CD14-positive monocyte (primary cell): ENCODE results near the gene EGFR. TPM values are rescaled to one million over a fixed set of nuclear protein-coding genes. Genes with fewer than 3 reads are reported as not detected.

Source experiments
- DNase-seq, 3 donors: peaks; one replicate each; pipeline ENCODE4 v3.0.0-alpha.2; 2011 to 2022
- H2AFZ ChIP-seq: 2 replicates; pipeline ENCODE4 v1.6.0; 2012; ENCODE audit warnings: mild to moderate bottlenecking, low read depth, low read length, inconsistent platforms; ENCODE audit not compliant: insufficient read depth, poor library complexity, severe bottlenecking
- H3K27ac ChIP-seq, 2 donors: 1 replicate in 1 of 2; 2 replicates in 1 of 2; pipeline ENCODE4 v1.5.1; 2012 to 2013; ENCODE audit warnings: low read length in 2 of 2, control low read depth in 1 of 2, inconsistent platforms in 1 of 2, low read depth in 1 of 2, mild to moderate bottlenecking in 1 of 2
- H3K27me3 ChIP-seq, 2 donors: one replicate each; pipeline versions ENCODE4 v1.6.0 to v1.6.1; 2011 to 2013; ENCODE audit warnings: low read length in 2 of 2; ENCODE audit not compliant: control insufficient read depth in 2 of 2, insufficient read depth in 2 of 2
- H3K36me3 ChIP-seq, 2 donors: replicated peaks in 1 of 2; 1 replicate in 1 of 2; 2 replicates in 1 of 2; pipeline versions ENCODE4 v1.5.1 to v1.6.1; 2012 to 2013; ENCODE audit warnings: low read length in 2 of 2, control low read depth in 1 of 2, inconsistent platforms in 1 of 2, mild to moderate bottlenecking in 1 of 2; ENCODE audit not compliant: insufficient read depth in 2 of 2, control insufficient read depth in 1 of 2
- H3K4me1 ChIP-seq, 2 donors: 1 replicate in 1 of 2; 2 replicates in 1 of 2; pipeline versions ENCODE4 v1.5.1 to v1.6.1; 2012 to 2013; ENCODE audit warnings: low read length in 2 of 2, control low read depth in 1 of 2, inconsistent platforms in 1 of 2, mild to moderate bottlenecking in 1 of 2, moderate library complexity in 1 of 2; ENCODE audit not compliant: insufficient read depth in 2 of 2, control insufficient read depth in 1 of 2
- H3K4me2 ChIP-seq: replicated peaks from 2 replicates; pipeline ENCODE3; 2012; ENCODE audit warnings: low read length, moderate library complexity, mild to moderate bottlenecking; ENCODE audit not compliant: poor library complexity, severe bottlenecking; ENCODE audit errors: extremely low read depth
- H3K4me3 ChIP-seq, 3 experiments: fragments of 200-600 bp in 1 of 3; sonication (generic) in 1 of 3; replicated peaks in 1 of 3; 1 replicate in 2 of 3; 2 replicates in 1 of 3; pipeline ENCODE4 v1.5.1; 2011 to 2013; ENCODE audit warnings: low read length in 3 of 3, mild to moderate bottlenecking in 3 of 3, control low read depth in 2 of 3, low read depth in 2 of 3, inconsistent platforms in 1 of 3, moderate library complexity in 1 of 3
- H3K79me2 ChIP-seq: 2 replicates; pipeline ENCODE4 v1.6.0; 2012; ENCODE audit warnings: mild to moderate bottlenecking, control low read depth, inconsistent platforms, low read length, moderate library complexity; ENCODE audit not compliant: insufficient read depth
- H3K9ac ChIP-seq: 2 replicates; pipeline ENCODE4 v1.6.0; 2017; ENCODE audit warnings: low read length, mild to moderate bottlenecking; ENCODE audit not compliant: insufficient read depth, poor library complexity, severe bottlenecking
- H3K9me3 ChIP-seq, 2 donors: replicated peaks in 1 of 2; 1 replicate in 1 of 2; 2 replicates in 1 of 2; pipeline versions ENCODE4 v1.5.1 to v1.6.1; 2012 to 2013; ENCODE audit warnings: low read length in 2 of 2, control low read depth in 1 of 2; ENCODE audit not compliant: control insufficient read depth in 1 of 2, insufficient read depth in 1 of 2
- H4K20me1 ChIP-seq: 2 replicates; pipeline ENCODE4 v1.6.0; 2012; ENCODE audit warnings: mild to moderate bottlenecking, low read length, control low read depth, moderate library complexity; ENCODE audit not compliant: insufficient read depth
- H3K27ac Mint-ChIP-seq, 7 donors: one replicate each; pipeline ENCODE4 v1.8.0; 2020; ENCODE audit warnings: mild to moderate bottlenecking in 7 of 7, mixed read lengths in 7 of 7, moderate library complexity in 6 of 7, inconsistent platforms in 2 of 7
- H3K27me3 Mint-ChIP-seq, 3 donors: one replicate each; pipeline ENCODE4 v1.8.0; 2021 to 2022; ENCODE audit warnings: low read depth in 3 of 3, mild to moderate bottlenecking in 3 of 3, mixed read lengths in 3 of 3, moderate library complexity in 3 of 3, inconsistent platforms in 1 of 3
- H3K36me3 Mint-ChIP-seq, 2 donors: one replicate each; pipeline ENCODE4 v1.8.0; 2020; ENCODE audit warnings: mixed read lengths in 2 of 2, inconsistent platforms in 1 of 2, mild to moderate bottlenecking in 1 of 2
- H3K4me1 Mint-ChIP-seq: one replicate; pipeline ENCODE4 v1.8.0; 2020; ENCODE audit warnings: mild to moderate bottlenecking, mixed read lengths
- H3K4me3 Mint-ChIP-seq, 2 donors: one replicate each; pipeline ENCODE4 v1.8.0; 2020; ENCODE audit warnings: mild to moderate bottlenecking in 2 of 2, mixed read lengths in 2 of 2, moderate library complexity in 1 of 2
- H3K9me3 Mint-ChIP-seq, 7 donors: one replicate each; pipeline ENCODE4 v1.8.0; 2020 to 2022; ENCODE audit warnings: mixed read lengths in 7 of 7, mild to moderate bottlenecking in 6 of 7, moderate library complexity in 6 of 7, inconsistent platforms in 2 of 7
- CTCF ChIP-seq: fragments of 200-600 bp; IDR thresholded peaks from one replicate; pipeline ENCODE4 v1.8.0; 2022; ENCODE audit warnings: antibody characterized with exemption, mild to moderate bottlenecking
- WGBS: methylation state at CpG from one replicate; pipeline ENCODE4 v1.1.5; 2013; ENCODE audit warnings: missing lambda C conversion rate; ENCODE audit not compliant: insufficient coverage; 5-methylcytosine and 5-hydroxymethylcytosine counted together
- intact Hi-C, 2 donors: fragments of 100-400 bp; cut with micrococcal nuclease; formaldehyde crosslinking; loops; one replicate each; pipeline versions ENCODE4 v1.15.0 to v1.15.1; 2023
- polyA plus RNA-seq, 3 donors: library from polyadenylated mRNA; depleted of rRNA in 1 of 3; unstranded in 2 of 3; stranded (reverse) in 1 of 3; fragments of 300-500 nt in 2 of 3; fragments of >200 nt in 1 of 3; fragmentation: Illumina TruSeq in 2 of 3; gene quantifications; 1 replicate in 2 of 3; 2 replicates in 1 of 3; pipeline ENCODE4 v1.2.3, GENCODE V29; 2012 to 2021

Gene EGFR
- polyA plus RNA-seq, 3 donors = not detected

- Mint-ChIP-seq H3K4me3 (no peak overlapping the region), H3K27ac (no peak overlapping the region), H3K36me3 (no peaks in the 10 kb centered on the region), H3K27me3 (peaks cover 0 to 4% (median 4%) of the 10 kb centered on the region in 3 donors), H3K4me1 (no peaks in the 10 kb centered on the region), H3K9me3 (peaks cover 0 to 6% (median 2%) of the 10 kb centered on the region in 7 donors)
- Histone ChIP-seq H3K36me3 (no peaks in the 10 kb centered on the region), H3K4me1 (no peaks in the 10 kb centered on the region), H2AFZ (no peak overlapping the region), H3K9me3 (no peaks in the 10 kb centered on the region), H3K4me3 (no peak overlapping the region), H3K4me2 (no peak overlapping the region), H3K27ac (no peak overlapping the region), H3K9ac (no peak overlapping the region), H3K27me3 (no peaks in the 10 kb centered on the region), H3K79me2 (no peaks in the 10 kb centered on the region), H4K20me1 (no peaks in the 10 kb centered on the region)
- 86% methylated on average over 4 of the region's 5 CpGs for WGBS
- DNase-seq = no peak
- TF ChIP-seq CTCF = no peak
- intact Hi-C loops = no loop called here
Observed at GRCh38 chr7:55063633-55064032, 44.8 kb downstream of the EGFR start.

- H3K9ac ChIP-seq = no peak overlapping the region
- H4K20me1 ChIP-seq = no peaks in the 10 kb centered on the region
- H3K9me3 ChIP-seq = no peaks in the 10 kb centered on the region
- H2AFZ ChIP-seq = no peak overlapping the region
- WGBS = no CpG with 5 or more reads among the region's 4 CpGs
- no peak overlapping the region for H3K27ac Mint-ChIP-seq
- H3K27me3 Mint-ChIP-seq = peaks cover 0 to 5% (median 4%) of the 10 kb centered on the region in 3 donors
- H3K4me1 Mint-ChIP-seq = no peaks in the 10 kb centered on the region
- H3K4me3 Mint-ChIP-seq = no peak overlapping the region
- no peaks in the 10 kb centered on the region for H3K36me3 ChIP-seq
- intact Hi-C loops = no loop called here
- no peaks in the 10 kb centered on the region for H3K79me2 ChIP-seq
- no peaks in the 10 kb centered on the region for H3K27me3 ChIP-seq
- TF ChIP-seq CTCF = no peak
- H3K4me3 ChIP-seq = no peak overlapping the region
- peaks cover 0 to 6% (median 2%) of the 10 kb centered on the region in 7 donors for H3K9me3 Mint-ChIP-seq
- no peaks in the 10 kb centered on the region for H3K4me1 ChIP-seq
- no peak overlapping the region for H3K4me2 ChIP-seq
- DNase-seq = no peak
- no peak overlapping the region for H3K27ac ChIP-seq
- H3K36me3 Mint-ChIP-seq = no peaks in the 10 kb centered on the region
Observed at GRCh38 chr7:55065079-55065478, 46.3 kb downstream of the EGFR start.
